OCI-LY1 (cell line): ENCODE results near the gene STEAP4.

Source experiments
- EZH2 ChIP-seq: fragments of 200-600 bp; sonication (generic), shearing (Covaris generic); IDR thresholded peaks from 2 replicates; pipeline ENCODE4 v1.8.0; 2017; ENCODE audit warnings: borderline replicate concordance, mixed run types, mild to moderate bottlenecking, antibody characterized with exemption, low read length, moderate library complexity, mixed read lengths
- TF ChIP-seq, protein P1 (sequence below): fragments of 200-600 bp; sonication (generic), shearing (Covaris generic); IDR thresholded peaks from 2 replicates; pipeline ENCODE4 v1.5.1; 2017; ENCODE audit warnings: mild to moderate bottlenecking, antibody characterized with exemption, low read length, moderate library complexity, mixed read lengths

DNA sequence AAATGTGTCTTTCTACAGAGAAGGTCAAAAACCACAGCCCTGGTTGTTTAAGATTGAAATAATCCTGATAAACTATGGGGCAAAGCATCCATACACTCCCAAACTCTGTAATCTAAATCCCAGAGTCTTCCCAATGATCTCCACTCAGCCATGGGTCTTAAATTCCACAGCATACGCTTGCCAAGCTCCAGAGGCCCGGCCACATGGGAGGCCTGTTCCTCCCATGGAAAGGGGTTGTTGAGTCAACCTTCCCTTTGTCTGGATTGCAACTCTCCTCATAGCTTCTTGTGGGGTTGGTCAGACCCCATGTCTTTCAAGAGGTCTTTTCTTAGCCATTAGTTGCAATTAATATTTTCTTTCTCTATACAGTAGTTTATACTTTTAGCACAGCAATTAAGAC lies 718 bp upstream of the STEAP4 start:
- TF ChIP-seq, protein P1, sequence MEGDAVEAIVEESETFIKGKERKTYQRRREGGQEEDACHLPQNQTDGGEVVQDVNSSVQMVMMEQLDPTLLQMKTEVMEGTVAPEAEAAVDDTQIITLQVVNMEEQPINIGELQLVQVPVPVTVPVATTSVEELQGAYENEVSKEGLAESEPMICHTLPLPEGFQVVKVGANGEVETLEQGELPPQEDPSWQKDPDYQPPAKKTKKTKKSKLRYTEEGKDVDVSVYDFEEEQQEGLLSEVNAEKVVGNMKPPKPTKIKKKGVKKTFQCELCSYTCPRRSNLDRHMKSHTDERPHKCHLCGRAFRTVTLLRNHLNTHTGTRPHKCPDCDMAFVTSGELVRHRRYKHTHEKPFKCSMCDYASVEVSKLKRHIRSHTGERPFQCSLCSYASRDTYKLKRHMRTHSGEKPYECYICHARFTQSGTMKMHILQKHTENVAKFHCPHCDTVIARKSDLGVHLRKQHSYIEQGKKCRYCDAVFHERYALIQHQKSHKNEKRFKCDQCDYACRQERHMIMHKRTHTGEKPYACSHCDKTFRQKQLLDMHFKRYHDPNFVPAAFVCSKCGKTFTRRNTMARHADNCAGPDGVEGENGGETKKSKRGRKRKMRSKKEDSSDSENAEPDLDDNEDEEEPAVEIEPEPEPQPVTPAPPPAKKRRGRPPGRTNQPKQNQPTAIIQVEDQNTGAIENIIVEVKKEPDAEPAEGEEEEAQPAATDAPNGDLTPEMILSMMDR = no peak
- no peak for TF ChIP-seq EZH2
